GM12878 (cell line): Measurements from ENCODE around the gene S100B. TPM values are rescaled to one million over a fixed set of nuclear protein-coding genes. Genes with fewer than 3 reads are reported as not detected.

Experiments
- ATAC-seq: fragments of 200-7000 bp; cut with Tn5 transposase; 3 replicates; pipeline ENCODE4 v1.9.1; 2020; ENCODE audit warnings: mild to moderate bottlenecking, moderate library complexity
- Bru-seq: library from RNA; stranded (reverse); fragments of 400-500 nt; gene quantifications from one replicate; lab custom pipeline; 2021; lab: Mats Ljungman, UMichigan
- BruChase-seq, 2 experiments: library from RNA; stranded (reverse); fragments of 400-500 nt; gene quantifications; one replicate each; lab custom pipeline; 2021; lab: Mats Ljungman, UMichigan
- BruUV-seq: library from RNA; stranded (reverse); fragments of 400-500 nt; replicated peaks from 2 replicates; lab custom pipeline; 2021; lab: Mats Ljungman, UMichigan
- CTCF ChIA-PET: fragments of 300-600 bp; sonication (Branson Sonifier 250); formaldehyde crosslinking; extraction: SDS; loops from one replicate; lab custom pipeline; 2021; ENCODE audit warnings: inconsistent platforms; lab: Yijun Ruan, JAX
- POLR2A ChIA-PET: fragments of 350-600 bp; formaldehyde crosslinking; extraction: SDS; loops from one replicate; lab custom pipeline; 2021; ENCODE audit warnings: inconsistent platforms; lab: Charles Lee
- RAD21 ChIA-PET: fragments of 300-600 bp; sonication (Branson Sonifier 250); formaldehyde crosslinking; loops from one replicate; lab custom pipeline; 2023; ENCODE audit warnings: antibody characterized with exemption; ENCODE audit not compliant: unreplicated experiment; lab: Charles Lee
- SMC1A ChIA-PET: fragments of 300-600 bp; sonication (Branson Sonifier 250); formaldehyde crosslinking; loops from one replicate; lab custom pipeline; 2023; ENCODE audit not compliant: unreplicated experiment, uncharacterized antibody; lab: Charles Lee
- DNase-seq: peaks from one replicate; pipeline ENCODE4 v3.0.0-alpha.2; 2011; ENCODE audit warnings: low read depth, low spot score
- FAIRE-seq: peaks from 3 replicates; lab custom pipeline; 2011; peaks lifted over from hg19 to GRCh38; lab: Jason Lieb, UNC
- H2AFZ ChIP-seq: 2 replicates; pipeline ENCODE4 v1.6.0; 2011; ENCODE audit warnings: low read depth, low read length, control low read depth; ENCODE audit not compliant: control insufficient read depth
- H3K27ac ChIP-seq: 2 replicates; pipeline ENCODE4 v1.5.1; 2011; ENCODE audit warnings: control low read depth; ENCODE audit not compliant: control insufficient read depth, insufficient read depth
- H3K27me3 ChIP-seq, 2 experiments: replicated peaks in 1 of 2; 2 replicates each; pipeline versions ENCODE4 v1.6.0 to v1.6.1; 2011; ENCODE audit warnings: low read length in 1 of 2; ENCODE audit not compliant: control insufficient read depth in 2 of 2, insufficient read depth in 2 of 2
- H3K36me3 ChIP-seq, 2 experiments: 2 replicates each; pipeline ENCODE4 v1.5.1; 2011; ENCODE audit warnings: low read length in 1 of 2; ENCODE audit not compliant: control insufficient read depth in 2 of 2, insufficient read depth in 2 of 2
- H3K4me1 ChIP-seq: 2 replicates; pipeline ENCODE4 v1.6.1; 2011; ENCODE audit warnings: mild to moderate bottlenecking, low read length, moderate library complexity, mixed read lengths; ENCODE audit not compliant: control insufficient read depth, insufficient read depth
- H3K4me2 ChIP-seq: 2 replicates; pipeline ENCODE4 v1.6.0; 2011; ENCODE audit warnings: control low read depth; ENCODE audit not compliant: control insufficient read depth, insufficient read depth
- H3K4me3 ChIP-seq: fragments of 200-600 bp; sonication (generic); 2 replicates; pipeline ENCODE4 v1.5.1; 2016
- H3K79me2 ChIP-seq: 2 replicates; pipeline ENCODE4 v1.6.0; 2011; ENCODE audit warnings: low read length; ENCODE audit not compliant: control insufficient read depth, insufficient read depth
- H3K9ac ChIP-seq: 2 replicates; pipeline ENCODE4 v1.8.0; 2011; ENCODE audit warnings: low read length, control low read depth, mixed read lengths; ENCODE audit not compliant: control insufficient read depth, insufficient read depth
- H3K9me3 ChIP-seq: replicated peaks from 3 replicates; pipeline ENCODE4 v1.5.1; 2011; ENCODE audit warnings: mild to moderate bottlenecking, low read length; ENCODE audit not compliant: control insufficient read depth, insufficient read depth
- H4K20me1 ChIP-seq: 2 replicates; pipeline ENCODE4 v1.6.0; 2011; ENCODE audit not compliant: control insufficient read depth, insufficient read depth
- WRNIP1 ChIP-seq: IDR thresholded peaks from 2 replicates; pipeline ENCODE4 v1.6.1; 2011; ENCODE audit warnings: low read depth, low read length, improper control_type of control experiment, borderline replicate concordance
- ZNF687 ChIP-seq: fragments of 450-650 bp; IDR thresholded peaks from 2 replicates; pipeline ENCODE4 v1.6.1; 2017; ENCODE audit warnings: mild to moderate bottlenecking, moderate library complexity
- WGBS: methylation state at CpG from one replicate; pipeline ENCODE4 v1.1.6; 2016; ENCODE audit warnings: low lambda C conversion rate; ENCODE audit not compliant: insufficient replicate concordance, insufficient coverage; ENCODE audit errors: missing lambda C conversion rate; 5-methylcytosine and 5-hydroxymethylcytosine counted together
- in situ Hi-C: fragments of 300-500 bp; cut with MboI; formaldehyde crosslinking; loops from 9 replicates; pipeline ENCODE4 v1.14.3; 2018; ENCODE audit warnings: mixed read lengths
- intact Hi-C: fragments of 100-400 bp; cut with micrococcal nuclease; formaldehyde crosslinking; loops from one replicate; pipeline ENCODE4 v1.14.2; 2022; ENCODE audit not compliant: unreplicated experiment
- long read RNA-seq, 2 experiments: library from polyadenylated mRNA; unstranded; transcript quantifications; one replicate each; pipeline ENCODE4 v2.0.0, GENCODE V29; 2019 to 2020
- polyA minus RNA-seq, 3 experiments: library from RNA; depleted of rRNA, polyadenylated mRNA; stranded (reverse); fragments of >200 nt; gene quantifications; 2 replicates each; pipeline ENCODE4 v1.2.3, GENCODE V29; 2011
- polyA plus RNA-seq, 11 experiments: library from polyadenylated mRNA; depleted of rRNA in 4 of 11; unstranded in 6 of 11; stranded (reverse) in 5 of 11; fragments of >200 nt; fragmentation: Nextera tagmentation in 4 of 11; fragmentation: Illumina TruSeq in 1 of 11; extraction: Ambion mirVana in 4 of 11; extraction: Trizol in 1 of 11; gene quantifications; 1 replicate in 1 of 11; 2 replicates in 10 of 11; pipeline versions ENCODE4 v1.2.1 to v1.2.3, GENCODE V29; 2011 to 2016; ENCODE audit warnings: inconsistent platforms in 2 of 11, missing spikeins in 2 of 11, low read depth in 1 of 11
- total RNA-seq, 4 experiments: library from RNA; depleted of rRNA in 3 of 4; stranded (reverse); fragments of >200 nt in 3 of 4; fragmentation: Illumina TruSeq in 1 of 4; extraction: Trizol in 1 of 4; gene quantifications; 2 replicates each; pipeline versions ENCODE4 v1.2.1 to v1.2.3, GENCODE V29; 2013 to 2021
- TF ChIP-seq, protein P1 (sequence below): IDR thresholded peaks from 2 replicates; pipeline ENCODE4 v1.6.1; 2012; ENCODE audit warnings: mild to moderate bottlenecking, low read depth, low read length

S100B gene
- not detected in 2 replicates for total RNA-seq (2013; cell fraction: nucleolus; rRNA removed)
- total RNA-seq (2014; rRNA removed) (not detected in 2 replicates), total RNA-seq (2014; rRNA removed; fragmentation: Illumina TruSeq; extraction: Trizol) (0.22 TPM in 1 of 2 replicates, not detected in the other), total RNA-seq (2021) (not detected in 2 replicates), polyA plus RNA-seq (2011; rRNA removed) (not detected in 2 replicates), polyA plus RNA-seq (2014; fragmentation: Illumina TruSeq; extraction: Trizol) (not detected in 2 replicates), polyA plus RNA-seq (2014; fragmentation: Nextera tagmentation; extraction: Ambion mirVana) (under 1 TPM in 1 of 2 experiments, not detected in 1; 0.11 TPM), polyA plus RNA-seq (2014; rRNA removed) (not detected in 2 replicates), polyA plus RNA-seq (2016; fragmentation: Nextera tagmentation; extraction: Ambion mirVana) (not detected), polyA minus RNA-seq (2011; rRNA and poly(A)+ RNA removed) (not detected in 2 replicates), Bru-seq, nascent RNA (not detected), BruChase-seq, experiment 1, labeled RNA remaining after a 6-hour chase (percentile 11 among the genes with signal in this experiment), BruChase-seq, experiment 2, labeled RNA remaining after a 2-hour chase (percentile 16 among the genes with signal in this experiment)
- polyA plus RNA-seq (2011; ENCODE audit: low read depth): not detected
- polyA plus RNA-seq (2011; cell fraction: cytosol; rRNA removed): not detected in 2 replicates
- polyA plus RNA-seq (2011; cell fraction: nucleus; rRNA removed): not detected in 2 replicates
- not detected in 2 replicates for polyA plus RNA-seq (2012)
- polyA minus RNA-seq (2011; cell fraction: cytosol; rRNA and poly(A)+ RNA removed): not detected in 2 replicates
- not detected in 2 replicates for polyA minus RNA-seq (2011; cell fraction: nucleus; rRNA and poly(A)+ RNA removed)
- long read RNA-seq, experiment 1: 0 reads
- long read RNA-seq, experiment 2: 0 reads

- Histone ChIP-seq H3K9ac (no peak within 1 kb of the TSS), H3K36me3 (no peaks in the 10 kb centered on the region), H3K27ac (no peak within 1 kb of the TSS; the same call in 1 of the 2 replicates), H4K20me1 (no peaks in the 10 kb centered on the region), H3K79me2 (no peaks in the 10 kb centered on the region), H3K4me1 (peaks cover 43% of the 10 kb centered on the region), H2AFZ (peak within 1 kb of the TSS; percentile 42), H3K27me3 (no peaks in the 10 kb centered on the region), H3K4me3 (no peak within 1 kb of the TSS), H3K4me2 (peak within 1 kb of the TSS; percentile 52), H3K9me3 (no peaks in the 10 kb centered on the region)
- DNase-seq (no peak), FAIRE-seq (no peak), ATAC-seq (no peak)
- WGBS: 53% methylated on average over 15 of the region's 15 CpGs
- intact Hi-C loops: no loop called here
- BruUV-seq: no TSS peak
- ChIA-PET SMC1A (interaction anchor here (1.4 kb wide), 1 partner anchor 15 kb away, joined by 3 read pairs; no protein-coding TSS in a partner anchor), POLR2A (interaction anchor here (1.2 kb wide), 1 partner anchor 14 kb away, joined by 3 read pairs; no protein-coding TSS in a partner anchor), RAD21 (no interaction called here), CTCF (no interaction called here)
- in situ Hi-C loops: no loop called here
- no peak for TF ChIP-seq ZNF687
- TF ChIP-seq WRNIP1: no peak
- TF ChIP-seq, protein P1, sequence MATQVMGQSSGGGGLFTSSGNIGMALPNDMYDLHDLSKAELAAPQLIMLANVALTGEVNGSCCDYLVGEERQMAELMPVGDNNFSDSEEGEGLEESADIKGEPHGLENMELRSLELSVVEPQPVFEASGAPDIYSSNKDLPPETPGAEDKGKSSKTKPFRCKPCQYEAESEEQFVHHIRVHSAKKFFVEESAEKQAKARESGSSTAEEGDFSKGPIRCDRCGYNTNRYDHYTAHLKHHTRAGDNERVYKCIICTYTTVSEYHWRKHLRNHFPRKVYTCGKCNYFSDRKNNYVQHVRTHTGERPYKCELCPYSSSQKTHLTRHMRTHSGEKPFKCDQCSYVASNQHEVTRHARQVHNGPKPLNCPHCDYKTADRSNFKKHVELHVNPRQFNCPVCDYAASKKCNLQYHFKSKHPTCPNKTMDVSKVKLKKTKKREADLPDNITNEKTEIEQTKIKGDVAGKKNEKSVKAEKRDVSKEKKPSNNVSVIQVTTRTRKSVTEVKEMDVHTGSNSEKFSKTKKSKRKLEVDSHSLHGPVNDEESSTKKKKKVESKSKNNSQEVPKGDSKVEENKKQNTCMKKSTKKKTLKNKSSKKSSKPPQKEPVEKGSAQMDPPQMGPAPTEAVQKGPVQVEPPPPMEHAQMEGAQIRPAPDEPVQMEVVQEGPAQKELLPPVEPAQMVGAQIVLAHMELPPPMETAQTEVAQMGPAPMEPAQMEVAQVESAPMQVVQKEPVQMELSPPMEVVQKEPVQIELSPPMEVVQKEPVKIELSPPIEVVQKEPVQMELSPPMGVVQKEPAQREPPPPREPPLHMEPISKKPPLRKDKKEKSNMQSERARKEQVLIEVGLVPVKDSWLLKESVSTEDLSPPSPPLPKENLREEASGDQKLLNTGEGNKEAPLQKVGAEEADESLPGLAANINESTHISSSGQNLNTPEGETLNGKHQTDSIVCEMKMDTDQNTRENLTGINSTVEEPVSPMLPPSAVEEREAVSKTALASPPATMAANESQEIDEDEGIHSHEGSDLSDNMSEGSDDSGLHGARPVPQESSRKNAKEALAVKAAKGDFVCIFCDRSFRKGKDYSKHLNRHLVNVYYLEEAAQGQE: no peak
Observed at GRCh38 chr21:46604975-46605766, at the start of gene S100B. TSS of gene S100B (minus strand) at chr21:46605082. CDS start at chr21:46602415, 2,667 bp downstream.
